Nephron progenitor cell (in vitro differentiated cells): ENCODE data around the gene S100A2.
"Not testable (repeated sequence)": the region's sequence is repeated elsewhere in the genome, so short reads cannot be mapped to it uniquely, and the experiment has no call there.

ENCODE experiments used
- DNase-seq: peaks from one replicate; pipeline ENCODE4 v3.0.0; 2021
- H3K27ac Mint-ChIP-seq: 2 replicates; pipeline ENCODE4 v1.8.0; 2021; ENCODE audit warnings: mild to moderate bottlenecking, moderate library complexity, mixed read lengths
- H3K27me3 Mint-ChIP-seq: 2 replicates; pipeline ENCODE4 v1.8.0; 2021; ENCODE audit warnings: mild to moderate bottlenecking, low read depth, mixed read lengths; ENCODE audit not compliant: poor library complexity
- H3K36me3 Mint-ChIP-seq: 2 replicates; pipeline ENCODE4 v1.8.0; 2021; ENCODE audit warnings: low read depth, mixed read lengths
- H3K4me1 Mint-ChIP-seq: 2 replicates; pipeline ENCODE4 v1.8.0; 2021; ENCODE audit warnings: mixed read lengths
- H3K4me3 Mint-ChIP-seq: 2 replicates; pipeline ENCODE4 v1.8.0; 2021; ENCODE audit warnings: mild to moderate bottlenecking, moderate library complexity, mixed read lengths
- H3K9me3 Mint-ChIP-seq: 2 replicates; pipeline ENCODE4 v1.8.0; 2021; ENCODE audit warnings: mild to moderate bottlenecking, moderate library complexity, mixed read lengths
- TF ChIP-seq, protein P1 (sequence below): fragments of 200-600 bp; sonication (generic); IDR thresholded peaks from 2 replicates; pipeline ENCODE4 v1.5.0; 2021; ENCODE audit warnings: antibody characterized with exemption

Gene S100A2

GRCh38 chr1:153566414-153567371 lies 1.0 kb upstream of the S100A2 start:
- Mint-ChIP-seq H3K9me3 (no peaks in the 10 kb centered on the region), H3K27me3 (peaks cover 4% of the 10 kb centered on the region), H3K36me3 (no peaks in the 10 kb centered on the region), H3K4me3 (no peak overlapping the region), H3K4me1 (peaks cover 68% of the 10 kb centered on the region), H3K27ac (peak overlapping the region; percentile 90)
- TF ChIP-seq, protein P1, sequence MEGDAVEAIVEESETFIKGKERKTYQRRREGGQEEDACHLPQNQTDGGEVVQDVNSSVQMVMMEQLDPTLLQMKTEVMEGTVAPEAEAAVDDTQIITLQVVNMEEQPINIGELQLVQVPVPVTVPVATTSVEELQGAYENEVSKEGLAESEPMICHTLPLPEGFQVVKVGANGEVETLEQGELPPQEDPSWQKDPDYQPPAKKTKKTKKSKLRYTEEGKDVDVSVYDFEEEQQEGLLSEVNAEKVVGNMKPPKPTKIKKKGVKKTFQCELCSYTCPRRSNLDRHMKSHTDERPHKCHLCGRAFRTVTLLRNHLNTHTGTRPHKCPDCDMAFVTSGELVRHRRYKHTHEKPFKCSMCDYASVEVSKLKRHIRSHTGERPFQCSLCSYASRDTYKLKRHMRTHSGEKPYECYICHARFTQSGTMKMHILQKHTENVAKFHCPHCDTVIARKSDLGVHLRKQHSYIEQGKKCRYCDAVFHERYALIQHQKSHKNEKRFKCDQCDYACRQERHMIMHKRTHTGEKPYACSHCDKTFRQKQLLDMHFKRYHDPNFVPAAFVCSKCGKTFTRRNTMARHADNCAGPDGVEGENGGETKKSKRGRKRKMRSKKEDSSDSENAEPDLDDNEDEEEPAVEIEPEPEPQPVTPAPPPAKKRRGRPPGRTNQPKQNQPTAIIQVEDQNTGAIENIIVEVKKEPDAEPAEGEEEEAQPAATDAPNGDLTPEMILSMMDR = no peak
- DNase-seq = no peak

DNA sequence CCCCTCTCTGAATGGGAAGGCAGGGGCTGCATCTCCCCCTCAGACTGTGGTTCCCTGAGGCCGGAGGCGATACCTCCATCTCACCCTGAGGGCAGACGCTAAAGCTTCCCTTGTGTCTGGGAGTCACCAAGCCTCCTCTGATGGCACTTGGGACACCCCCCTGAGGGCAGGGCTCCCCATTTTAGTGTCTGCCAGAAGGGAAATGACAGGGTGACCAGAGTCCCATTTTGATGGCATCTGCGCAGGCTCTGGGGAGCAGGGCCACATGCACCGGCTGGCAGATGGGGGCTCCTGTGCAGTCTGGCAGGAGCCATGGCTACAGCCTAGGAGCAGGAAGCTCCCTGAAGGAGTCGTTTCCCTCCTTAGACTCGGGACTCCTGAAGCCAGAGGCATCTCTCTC lies 1.7 kb downstream of the S100A2 start:
- no peaks in the 10 kb centered on the region for H3K9me3 Mint-ChIP-seq
- no peaks in the 10 kb centered on the region for H3K36me3 Mint-ChIP-seq
- peaks cover 55% of the 10 kb centered on the region for H3K4me1 Mint-ChIP-seq
- DNase-seq = no peak
- peak overlapping the region; percentile 77 for H3K27ac Mint-ChIP-seq
- H3K27me3 Mint-ChIP-seq = peaks cover 7% of the 10 kb centered on the region
- no peak overlapping the region for H3K4me3 Mint-ChIP-seq
- TF ChIP-seq, protein P1 = no peak

- Mint-ChIP-seq H3K4me3 (no peak overlapping the region), H3K27me3 (peaks cover 7% of the 10 kb centered on the region), H3K36me3 (no peaks in the 10 kb centered on the region), H3K27ac (peak overlapping the region; percentile 77), H3K9me3 (no peaks in the 10 kb centered on the region), H3K4me1 (peaks cover 50% of the 10 kb centered on the region)
- TF ChIP-seq, protein P1 = no peak
- no peak for DNase-seq
These were observed 2.2 kb downstream of the S100A2 start for GRCh38 chr1:153563483-153563901.

DNA sequence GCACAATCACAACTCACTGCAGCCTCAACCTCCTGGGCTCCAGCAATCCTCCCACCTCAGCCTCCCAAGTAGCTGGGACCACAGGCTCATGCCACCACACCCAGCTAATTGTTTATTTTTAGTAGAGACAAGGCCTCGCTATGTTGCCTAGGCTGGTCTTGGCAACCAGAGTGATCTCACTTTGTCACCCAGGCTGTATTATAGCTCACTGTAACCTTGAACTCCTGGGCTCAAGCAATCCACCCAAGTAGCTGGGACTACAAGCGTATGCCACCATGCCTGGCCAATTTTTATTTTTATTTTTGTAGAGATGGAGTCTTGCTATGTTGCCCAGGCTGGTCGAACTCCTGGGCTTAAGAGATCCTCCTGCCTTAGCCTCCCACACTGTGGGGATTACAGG lies 3.6 kb downstream of the S100A2 start:
- not testable (repeated sequence) for DNase-seq, H3K4me3 Mint-ChIP-seq, H3K27me3 Mint-ChIP-seq, H3K27ac Mint-ChIP-seq, H3K9me3 Mint-ChIP-seq, H3K36me3 Mint-ChIP-seq
- H3K4me1 Mint-ChIP-seq = peaks cover 36% of the 10 kb centered on the region

GRCh38 chr1:153561466-153561985 lies 4.1 kb downstream of the S100A2 start:
- Mint-ChIP-seq H3K27ac (peak overlapping the region; percentile 77), H3K27me3 (peaks cover 5% of the 10 kb centered on the region), H3K36me3 (no peaks in the 10 kb centered on the region), H3K9me3 (no peaks in the 10 kb centered on the region), H3K4me3 (no peak overlapping the region), H3K4me1 (peaks cover 31% of the 10 kb centered on the region)
- TF ChIP-seq, protein P1 = no peak
- no peak for DNase-seq

DNA sequence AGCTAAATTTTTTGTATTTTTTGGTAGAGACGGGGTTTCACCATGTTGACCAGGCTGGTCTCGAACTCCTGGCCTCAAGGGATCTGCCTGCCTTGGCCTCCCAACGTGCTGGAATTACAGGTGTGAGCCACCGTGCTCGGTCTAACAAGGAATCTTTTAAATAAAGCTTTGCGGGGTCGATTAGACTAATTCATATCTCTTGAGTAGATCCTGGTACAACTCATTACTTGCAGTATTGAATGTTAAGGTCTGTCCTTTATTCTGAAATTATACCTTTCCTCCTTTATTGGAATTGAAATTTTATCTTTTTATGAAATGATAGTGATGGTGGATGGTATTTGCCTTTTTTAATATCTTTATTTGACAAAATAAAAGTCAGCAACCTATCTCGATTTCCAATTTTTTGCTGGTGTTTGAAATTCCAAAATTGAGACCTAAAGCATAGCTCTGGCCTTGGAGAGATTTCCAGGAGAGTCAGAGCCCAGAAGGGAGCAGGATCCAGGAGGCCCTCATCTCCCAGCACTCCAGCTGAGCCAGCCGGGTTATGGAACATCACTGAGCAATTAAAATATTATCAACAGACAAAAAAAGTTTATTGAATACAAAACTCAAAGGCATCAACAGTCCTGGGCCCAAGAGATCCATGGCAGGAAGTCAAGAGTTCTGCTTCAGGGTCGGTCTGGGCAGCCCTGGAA lies 4.7 kb downstream of the S100A2 start:
- Mint-ChIP-seq H3K9me3 (no peaks in the 10 kb centered on the region), H3K27ac (no peak overlapping the region), H3K36me3 (no peaks in the 10 kb centered on the region), H3K4me3 (no peak overlapping the region), H3K27me3 (peaks cover 5% of the 10 kb centered on the region), H3K4me1 (peaks cover 25% of the 10 kb centered on the region)
- TF ChIP-seq, protein P1 = no peak
- DNase-seq = no peak
